ENCODE data around the gene PRKCQ.

PRKCQ gene

GRCh38 chr10:6405713-6406112 is 174.4 kb downstream of the PRKCQ start:
- DNase-seq (ENCODE audit: low read depth) = no peak

DNA sequence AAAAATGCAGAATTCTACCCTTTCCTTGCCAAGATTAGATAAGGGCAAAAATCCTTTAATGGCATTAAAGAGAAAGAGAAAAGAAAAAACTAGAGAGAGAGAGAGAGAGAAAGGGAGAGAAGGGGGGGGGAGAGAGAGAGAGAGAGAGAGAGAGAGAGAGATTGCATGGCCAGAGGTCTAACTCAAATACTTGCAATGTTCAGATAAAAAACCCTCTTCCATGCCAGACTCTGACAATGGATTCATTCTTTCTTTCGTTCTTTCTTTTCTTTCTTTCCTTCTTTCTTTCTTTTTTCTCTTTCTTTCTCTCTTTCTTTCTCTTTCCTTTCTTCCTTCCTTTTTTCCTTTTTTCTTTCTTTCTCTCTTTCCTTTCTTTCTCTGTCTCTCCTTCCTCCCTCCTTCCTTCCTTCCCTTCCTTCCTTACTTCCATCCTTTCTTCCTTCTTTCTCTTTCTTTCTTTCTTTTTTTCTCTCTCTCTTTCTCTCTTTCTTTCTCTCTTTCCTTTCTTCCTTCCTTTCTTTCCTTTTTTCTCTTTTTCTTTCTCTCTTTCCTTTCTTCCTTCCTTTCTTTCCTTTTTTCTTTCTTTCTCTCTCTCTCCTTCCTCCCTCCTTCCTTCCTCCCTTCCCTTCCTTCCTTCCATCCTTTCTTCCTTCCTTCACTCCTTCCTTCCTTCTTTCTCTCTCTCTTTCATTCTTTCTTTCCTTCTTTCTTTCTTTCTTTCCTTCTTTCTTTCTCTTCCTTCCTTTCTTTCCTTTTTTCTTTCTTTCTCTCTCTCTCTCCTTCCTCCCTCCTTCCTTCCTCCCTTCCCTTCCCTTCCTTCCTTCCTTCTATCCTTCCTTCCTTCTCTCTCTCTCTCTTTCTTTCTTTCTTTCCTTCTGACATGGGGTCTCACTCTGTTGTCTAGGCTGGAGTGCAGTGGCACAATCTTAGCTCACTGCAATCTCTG is 175.7 kb downstream of the PRKCQ start:
- DNase-seq (ENCODE audit: low read depth) = no peak

- DNase-seq (ENCODE audit: low read depth) = no peak
These were observed 177.1 kb downstream of the PRKCQ start for GRCh38 chr10:6402960-6403359.

GRCh38 chr10:6402349-6402709 is 177.7 kb downstream of the PRKCQ start:
- DNase-seq (ENCODE audit: low read depth) = no peak

DNA sequence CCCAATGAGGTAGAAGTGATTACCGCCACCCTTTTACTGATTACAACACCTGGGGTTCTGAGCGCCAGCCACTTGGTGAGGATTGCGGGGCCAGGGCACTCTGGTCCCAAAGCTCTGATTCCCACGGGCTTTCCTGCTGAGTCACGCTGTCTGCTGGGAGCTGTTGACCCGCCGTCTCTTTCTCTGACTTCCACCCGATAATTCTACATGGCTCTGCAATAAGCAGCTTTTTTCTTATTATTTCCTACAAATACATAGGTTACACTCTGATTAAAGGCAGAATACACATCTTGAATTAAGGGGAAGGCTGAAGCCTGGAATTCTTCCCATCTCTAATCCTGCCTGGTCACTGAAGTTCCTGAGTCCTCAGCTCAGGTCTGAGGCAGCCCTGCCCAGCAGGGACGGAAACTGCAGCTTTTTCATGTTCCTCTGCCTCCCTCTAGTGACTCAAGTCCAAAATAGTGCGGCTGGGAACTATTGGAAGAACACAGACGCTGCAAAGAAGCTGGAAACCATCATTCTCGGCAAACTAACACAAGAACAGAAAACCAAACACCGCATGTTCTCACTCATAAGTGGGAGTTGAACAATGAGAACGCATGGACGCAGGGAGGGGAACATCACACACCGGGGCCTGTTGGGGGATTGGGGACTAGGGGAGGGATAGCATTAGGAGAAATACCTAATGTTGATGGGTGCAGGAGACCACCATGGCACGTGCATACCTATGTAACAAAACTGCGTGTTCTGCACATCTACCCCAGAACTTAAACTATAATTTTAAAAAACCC is 178.3 kb downstream of the PRKCQ start:
- peak; percentile 81 for DNase-seq (ENCODE audit: low read depth)

GRCh38 chr10:6400821-6401465 is 179.1 kb downstream of the PRKCQ start:
- DNase-seq (ENCODE audit: low read depth) = no peak

DNA sequence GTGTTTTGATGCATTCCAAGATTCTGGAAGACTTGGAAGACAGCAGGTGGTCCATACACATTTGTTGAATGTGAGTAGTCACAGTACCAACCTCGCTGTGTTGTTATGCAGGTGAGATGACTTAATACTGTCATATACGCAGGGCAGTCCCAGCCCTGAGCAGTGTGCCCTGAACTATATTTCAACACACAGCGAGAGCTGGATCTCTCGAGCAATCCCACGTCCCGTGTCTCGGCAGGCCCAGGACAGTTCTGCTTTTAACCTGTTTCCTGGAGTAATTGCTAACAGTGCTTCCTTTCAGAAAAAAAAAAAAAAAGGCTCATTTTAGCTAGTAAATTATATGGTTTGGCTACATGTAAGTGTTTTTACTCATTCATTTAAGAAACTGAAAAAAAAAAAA is 179.7 kb downstream of the PRKCQ start:
- DNase-seq (ENCODE audit: low read depth) = no peak

- DNase-seq (ENCODE audit: low read depth) = no peak
These were observed 180.2 kb downstream of the PRKCQ start for GRCh38 chr10:6399879-6400278.

DNA sequence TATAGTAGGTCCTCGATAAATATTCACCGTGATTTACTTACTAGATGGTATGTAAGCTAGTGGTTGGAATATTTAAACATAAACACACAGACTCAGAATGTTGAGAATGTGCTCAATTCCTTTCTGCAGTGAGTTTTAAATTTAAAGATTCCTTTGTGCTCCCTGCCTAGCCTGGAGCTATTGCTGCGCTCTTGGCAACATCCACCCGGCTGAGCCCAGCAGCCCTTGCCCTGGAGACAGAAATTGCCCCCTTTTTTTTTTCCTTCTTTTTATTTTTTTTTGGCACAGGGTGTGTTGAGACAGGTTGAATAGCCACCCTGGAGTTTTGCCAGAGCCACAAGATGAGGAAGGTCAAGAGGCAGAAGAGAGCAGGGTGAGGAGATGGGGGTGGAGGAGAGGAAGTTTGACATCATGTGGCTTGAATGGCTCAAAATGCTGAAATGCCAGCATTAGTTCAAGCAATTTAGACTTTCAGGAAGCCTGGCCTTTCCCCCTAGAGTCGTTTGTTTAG is 180.8 kb downstream of the PRKCQ start:
- DNase-seq (ENCODE audit: low read depth) = no peak

- DNase-seq (ENCODE audit: low read depth) = no peak
These were observed 181.7 kb downstream of the PRKCQ start for GRCh38 chr10:6398399-6398798.

GRCh38 chr10:6396652-6397051 is 183.4 kb downstream of the PRKCQ start:
- DNase-seq (ENCODE audit: low read depth) = no peak

DNA sequence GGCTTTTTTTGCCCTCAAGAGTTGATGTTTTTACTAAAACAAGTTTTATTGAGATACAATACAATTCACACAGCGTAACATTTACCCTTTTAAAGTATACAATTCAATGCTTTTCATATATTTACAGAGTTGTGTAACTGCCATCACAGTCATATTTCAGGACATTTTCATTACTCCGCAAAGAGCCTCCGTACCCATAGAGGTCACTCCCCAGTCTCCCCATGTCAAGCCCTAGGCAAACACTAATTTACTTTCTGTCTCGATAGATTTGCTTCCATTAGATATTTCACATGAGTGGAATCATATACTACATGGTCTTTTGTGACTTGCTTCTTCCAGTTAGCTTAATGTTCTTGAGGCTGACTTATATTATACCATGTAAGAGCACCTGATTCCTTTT is 183.8 kb downstream of the PRKCQ start:
- DNase-seq (ENCODE audit: low read depth) = no peak

DNA sequence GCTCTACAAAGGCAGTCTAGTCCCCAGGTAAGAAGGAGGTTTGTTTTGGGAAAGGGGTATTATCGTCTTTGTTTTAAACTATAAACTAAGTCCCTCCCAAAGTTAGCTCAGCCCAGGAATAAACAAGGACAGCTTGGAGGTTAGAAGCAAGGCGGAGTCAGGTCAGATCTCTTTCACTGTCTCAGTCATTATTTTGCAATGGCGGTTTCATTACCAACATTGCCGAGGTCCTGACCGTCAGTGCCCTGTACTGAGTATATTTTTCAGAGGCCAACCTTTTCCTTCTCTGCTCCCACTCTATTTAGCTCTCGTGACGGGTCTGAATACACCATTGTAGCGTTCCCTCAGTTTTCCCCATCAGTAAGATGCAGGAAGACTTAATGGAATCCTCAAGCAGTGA is 184.5 kb downstream of the PRKCQ start:
- no peak for DNase-seq (ENCODE audit: low read depth)

DNA sequence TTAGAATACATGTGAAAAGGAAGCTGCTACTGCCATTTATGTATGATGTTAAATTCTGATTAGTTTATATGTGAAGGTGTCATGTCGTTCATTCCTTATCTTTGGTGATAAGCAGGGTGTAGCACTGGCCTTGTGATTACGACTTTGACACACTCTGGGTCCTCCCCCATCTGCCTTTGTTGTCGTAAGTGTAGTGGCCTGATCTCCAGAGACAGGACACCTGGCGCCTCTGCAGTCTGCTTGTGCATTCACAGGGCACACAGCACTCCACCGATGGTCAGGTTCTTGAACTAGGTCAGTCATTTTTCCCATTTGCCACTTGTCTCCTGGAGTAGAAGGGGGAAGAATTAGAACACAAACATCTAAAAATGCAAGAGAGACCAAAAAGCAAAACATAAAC is 186.0 kb downstream of the PRKCQ start:
- DNase-seq (ENCODE audit: low read depth) = no peak

DNA sequence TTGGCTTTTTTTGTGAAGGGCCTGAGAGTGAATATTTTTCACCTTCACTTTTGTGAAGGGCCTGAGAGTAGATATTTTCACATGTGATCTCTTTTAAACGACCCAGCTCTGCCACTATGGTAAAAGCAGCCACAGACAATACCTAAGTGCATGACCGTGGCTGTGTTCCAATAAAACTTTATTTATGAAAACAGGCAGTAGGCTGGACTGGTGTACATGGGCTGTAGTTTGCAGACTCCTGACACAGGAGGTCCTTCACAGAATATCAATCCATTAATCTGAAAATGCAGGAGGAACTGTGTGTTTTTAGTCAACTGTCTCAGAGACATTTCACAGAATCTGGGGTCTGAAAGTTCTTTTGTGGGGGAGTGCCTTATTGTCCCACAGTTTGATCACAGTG is 186.9 kb downstream of the PRKCQ start:
- no peak for DNase-seq (ENCODE audit: low read depth)

DNA sequence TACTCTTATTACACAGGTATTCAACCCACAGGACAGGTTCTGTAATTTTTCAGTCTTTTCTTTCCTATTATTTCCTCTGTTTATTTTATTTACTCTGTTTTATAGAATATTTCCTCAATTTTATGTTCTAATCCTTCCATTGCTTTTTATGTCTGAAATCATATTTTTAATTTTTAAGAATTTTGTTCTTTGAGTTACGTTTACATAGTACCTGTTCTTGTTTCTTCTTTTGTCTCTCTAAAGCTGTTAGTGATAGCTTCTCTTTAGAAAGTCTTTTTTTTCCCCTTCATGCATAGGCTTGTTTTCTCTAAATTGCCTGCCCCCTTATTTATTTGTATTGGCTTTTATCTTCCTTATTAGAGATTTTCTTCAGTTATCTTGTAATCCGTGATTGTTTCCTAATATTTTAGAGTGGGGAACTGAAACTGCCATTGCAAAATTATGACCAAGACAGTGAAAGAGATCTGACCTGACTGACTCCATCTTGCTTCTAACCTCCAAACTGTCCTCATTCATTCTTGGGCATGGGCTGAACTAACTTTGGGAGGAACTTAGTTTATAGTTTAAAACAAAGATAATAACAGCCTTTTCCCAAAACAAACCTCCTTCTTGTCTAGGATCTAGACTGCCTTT is 189.7 kb downstream of the PRKCQ start:
- no peak for DNase-seq (ENCODE audit: low read depth)

GRCh38 chr10:6388261-6388893 is 191.7 kb downstream of the PRKCQ start:
- no peak for DNase-seq (ENCODE audit: low read depth)

DNA sequence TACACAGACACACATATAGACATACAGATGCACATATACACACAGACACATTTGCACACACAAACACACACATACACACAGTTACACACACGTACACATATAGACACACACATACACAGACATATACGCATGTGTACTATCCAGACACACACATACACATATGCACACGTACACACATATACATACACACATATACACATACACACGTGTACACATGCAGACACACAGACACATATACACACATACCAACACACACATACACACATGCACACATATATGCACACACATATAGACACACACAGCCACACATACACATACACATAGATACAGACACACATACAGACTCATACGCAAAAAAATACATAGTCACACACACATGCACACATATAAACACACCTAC is 193.1 kb downstream of the PRKCQ start:
- no peak for DNase-seq (ENCODE audit: low read depth)

DNA sequence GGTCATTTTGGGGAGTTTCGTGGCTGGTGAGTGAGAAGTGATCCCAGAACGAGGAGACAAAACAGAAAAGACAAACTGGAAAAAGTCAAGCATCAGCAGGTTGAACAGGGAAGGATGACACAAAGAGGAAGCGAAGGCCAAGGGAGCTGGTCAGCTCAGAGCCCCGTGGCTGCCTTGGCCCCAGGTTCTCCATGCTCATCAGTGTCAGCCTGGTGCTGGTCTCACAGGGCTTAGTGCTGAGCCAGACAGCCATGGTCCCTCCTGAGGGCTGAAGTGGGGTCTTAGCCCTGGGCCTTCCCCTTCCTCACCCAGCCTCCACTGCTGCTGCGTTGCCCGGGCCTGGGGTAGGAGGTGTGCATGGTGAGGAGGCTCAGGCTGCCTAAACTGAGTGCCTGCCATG is 193.7 kb downstream of the PRKCQ start:
- no peak for DNase-seq (ENCODE audit: low read depth)

DNA sequence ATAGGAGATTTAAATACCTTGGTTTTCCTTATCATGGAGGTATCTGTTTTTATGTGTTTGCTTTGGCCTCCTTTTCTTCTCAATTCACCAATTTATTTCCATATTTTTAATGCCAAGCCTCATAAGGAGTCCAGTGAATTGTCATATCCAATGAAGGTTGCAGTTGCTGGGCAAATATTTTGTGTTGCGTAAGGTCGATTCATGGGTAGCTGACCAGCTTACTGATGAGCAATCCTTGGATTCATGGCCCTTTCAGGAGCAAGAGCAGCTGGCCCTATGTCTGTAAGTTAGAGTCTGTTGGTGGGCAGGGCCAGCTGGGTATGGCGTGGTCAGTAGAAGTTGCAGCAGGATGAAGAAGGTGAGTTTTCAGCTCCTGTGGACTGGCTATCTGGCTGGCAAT is 194.4 kb downstream of the PRKCQ start:
- peak; percentile 47 for DNase-seq (ENCODE audit: low read depth)

GRCh38 chr10:6384847-6385246 is 195.2 kb downstream of the PRKCQ start:
- no peak for DNase-seq (ENCODE audit: low read depth)

DNA sequence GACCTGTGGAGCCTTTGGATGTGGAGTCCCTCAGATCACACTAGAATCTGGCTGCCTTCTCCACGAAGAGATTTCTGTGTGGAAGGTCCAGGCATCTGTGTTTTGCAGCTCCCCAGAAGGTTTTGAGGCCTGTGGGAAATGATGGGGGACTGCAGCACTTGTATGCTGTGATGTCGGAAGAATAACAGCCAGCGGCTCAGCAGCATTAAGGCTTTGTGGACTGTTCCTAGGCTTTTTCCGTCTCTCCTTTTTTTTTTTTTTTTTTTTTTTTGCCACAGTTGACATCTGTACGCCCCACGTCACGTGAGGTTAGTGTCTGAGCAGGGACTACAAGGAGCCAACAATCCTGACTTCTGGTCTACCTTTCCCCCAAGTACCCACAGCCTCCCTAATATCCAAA is 196.0 kb downstream of the PRKCQ start:
- no peak for DNase-seq (ENCODE audit: low read depth)

Measured in stromal cell of bone marrow (primary cell).